K562 (cell line): Measurements from ENCODE around the gene HOXB3. TPM values are rescaled to one million over a fixed set of nuclear protein-coding genes. Genes with fewer than 3 reads are reported as not detected.

Source experiments
- CXXC5 ChIP-seq: fragments of 250-450 bp; sonication (Bioruptor Pico); IDR thresholded peaks from 2 replicates; pipeline ENCODE4 v1.8.0; 2022; ENCODE audit warnings: inconsistent platforms, mild to moderate bottlenecking, moderate library complexity
- DLX4 ChIP-seq: fragments of 250-450 bp; sonication (Bioruptor Pico); IDR thresholded peaks from 2 replicates; pipeline ENCODE4 v1.6.1; 2021; ENCODE audit warnings: mild to moderate bottlenecking
- HEY1 ChIP-seq: fragments of 250-450 bp; sonication (Bioruptor Pico); IDR thresholded peaks from 2 replicates; pipeline ENCODE4 v1.5.0; 2020; ENCODE audit warnings: mild to moderate bottlenecking, moderate library complexity, borderline replicate concordance
- MLLT1 ChIP-seq, 2 experiments: fragments of 450-650 bp; IDR thresholded peaks; 2 replicates each; pipeline ENCODE4 v1.6.1; 2016
- NFYB ChIP-seq: IDR thresholded peaks from 2 replicates; pipeline ENCODE4 v1.6.1; 2011; ENCODE audit warnings: mild to moderate bottlenecking, moderate library complexity; ENCODE audit not compliant: insufficient read length; ENCODE audit errors: extremely low read depth
- PYGO2 ChIP-seq: fragments of 450-650 bp; IDR thresholded peaks from 2 replicates; pipeline ENCODE4 v1.6.1; 2016; ENCODE audit warnings: mild to moderate bottlenecking, missing genetic modification characterization, moderate library complexity, missing compliant biosample characterization
- RBBP5 ChIP-seq: fragments of 200-600 bp; sonication (generic); IDR thresholded peaks from 2 replicates; pipeline ENCODE4 v1.6.1; 2012; ENCODE audit warnings: borderline replicate concordance, mild to moderate bottlenecking, low read length, control low read depth, inconsistent platforms; ENCODE audit not compliant: insufficient read depth, poor library complexity, severe bottlenecking
- SMAD3 ChIP-seq: fragments of 450-650 bp; formaldehyde crosslinking; conservative IDR thresholded peaks from 2 replicates; pipeline ENCODE4 v1.4.0; 2020; ENCODE audit warnings: mild to moderate bottlenecking
- polyA plus RNA-seq, 8 experiments: library from polyadenylated mRNA; depleted of rRNA in 4 of 8; stranded (reverse) in 5 of 8; unstranded in 3 of 8; fragments of >200 nt; fragmentation: Nextera tagmentation in 2 of 8; fragmentation: Illumina TruSeq in 1 of 8; extraction: Ambion mirVana in 2 of 8; extraction: Trizol in 1 of 8; gene quantifications; 2 replicates each; pipeline versions ENCODE4 v1.2.1 to v1.2.3, GENCODE V29; 2011 to 2014; ENCODE audit warnings: inconsistent platforms in 1 of 8, missing spikeins in 1 of 8
- total RNA-seq, 7 experiments: library from RNA; depleted of rRNA in 6 of 7; stranded (reverse); fragments of >200 nt in 6 of 7; fragmentation: Illumina TruSeq in 2 of 7; extraction: Trizol in 2 of 7; gene quantifications; 2 replicates each; pipeline versions ENCODE4 v1.2.1 to v1.2.3, GENCODE V29; 2011 to 2021; ENCODE audit warnings: low replicate concordance in 1 of 7
- TF ChIP-seq, protein P1 (sequence below), 2 experiments: fragments of 450-650 bp; IDR thresholded peaks; 2 replicates each; pipeline ENCODE4 v1.6.1; 2018; ENCODE audit warnings: mild to moderate bottlenecking in 2 of 2, low read depth in 1 of 2; ENCODE audit not compliant: partially characterized antibody in 2 of 2
- TF ChIP-seq, protein P2 (sequence below): IDR thresholded peaks from 2 replicates; pipeline ENCODE4 v1.6.1; 2012; ENCODE audit warnings: low read depth, low read length, improper control_type of control experiment, borderline replicate concordance
- TF ChIP-seq, protein P3 (sequence below): fragments of 250-450 bp; sonication (Bioruptor Pico); IDR thresholded peaks from 2 replicates; pipeline ENCODE4 v1.9.0; 2021; ENCODE audit warnings: mild to moderate bottlenecking
- TF ChIP-seq, protein P4 (sequence below): fragments of 200-800 bp; sonication (Bioruptor generic); IDR thresholded peaks from 2 replicates; pipeline ENCODE4 v1.6.1; 2017; ENCODE audit warnings: missing genetic modification characterization, missing compliant biosample characterization
- TF ChIP-seq, protein P5 (sequence below), 3 experiments: fragments of 200-800 bp in 1 of 3; sonication (Bioruptor generic) in 1 of 3; sonication (generic) in 1 of 3; formaldehyde crosslinking in 1 of 3; IDR thresholded peaks; 2 replicates each; pipeline versions ENCODE4 v1.6.1 to v1.8.0; 2016 to 2022; ENCODE audit warnings: mild to moderate bottlenecking in 2 of 3, missing compliant biosample characterization in 2 of 3, missing genetic modification characterization in 2 of 3, missing genetic modification reagents in 1 of 3

HOXB3 gene
- total and polyA plus RNA-seq, 9 of the 15 experiments (the other 6 are each of a cell fraction or from before 2014, with no cell fraction given): 2.4 to 41.3 (median 20.2) TPM

- TF ChIP-seq HEY1 (CRISPR knock-in tag) (0 out of 2 replicates have a peak, but pooled peaks have one; percentile 38), DLX4 (CRISPR knock-in tag) (no peak), PYGO2 (tag) (no peak), RBBP5 (no peak), CXXC5 (CRISPR knock-in tag) (0 out of 2 replicates have a peak, but pooled peaks have one; percentile 7), NFYB (peak; percentile 30), SMAD3 (CRISPR knock-in tag) (no peak), MLLT1 (IDR thresholded peaks at IDR 0.05) (peak in 1 of 2 experiments; percentile 18; a peak in 1 of 4 replicates)
- TF ChIP-seq, protein P1, sequence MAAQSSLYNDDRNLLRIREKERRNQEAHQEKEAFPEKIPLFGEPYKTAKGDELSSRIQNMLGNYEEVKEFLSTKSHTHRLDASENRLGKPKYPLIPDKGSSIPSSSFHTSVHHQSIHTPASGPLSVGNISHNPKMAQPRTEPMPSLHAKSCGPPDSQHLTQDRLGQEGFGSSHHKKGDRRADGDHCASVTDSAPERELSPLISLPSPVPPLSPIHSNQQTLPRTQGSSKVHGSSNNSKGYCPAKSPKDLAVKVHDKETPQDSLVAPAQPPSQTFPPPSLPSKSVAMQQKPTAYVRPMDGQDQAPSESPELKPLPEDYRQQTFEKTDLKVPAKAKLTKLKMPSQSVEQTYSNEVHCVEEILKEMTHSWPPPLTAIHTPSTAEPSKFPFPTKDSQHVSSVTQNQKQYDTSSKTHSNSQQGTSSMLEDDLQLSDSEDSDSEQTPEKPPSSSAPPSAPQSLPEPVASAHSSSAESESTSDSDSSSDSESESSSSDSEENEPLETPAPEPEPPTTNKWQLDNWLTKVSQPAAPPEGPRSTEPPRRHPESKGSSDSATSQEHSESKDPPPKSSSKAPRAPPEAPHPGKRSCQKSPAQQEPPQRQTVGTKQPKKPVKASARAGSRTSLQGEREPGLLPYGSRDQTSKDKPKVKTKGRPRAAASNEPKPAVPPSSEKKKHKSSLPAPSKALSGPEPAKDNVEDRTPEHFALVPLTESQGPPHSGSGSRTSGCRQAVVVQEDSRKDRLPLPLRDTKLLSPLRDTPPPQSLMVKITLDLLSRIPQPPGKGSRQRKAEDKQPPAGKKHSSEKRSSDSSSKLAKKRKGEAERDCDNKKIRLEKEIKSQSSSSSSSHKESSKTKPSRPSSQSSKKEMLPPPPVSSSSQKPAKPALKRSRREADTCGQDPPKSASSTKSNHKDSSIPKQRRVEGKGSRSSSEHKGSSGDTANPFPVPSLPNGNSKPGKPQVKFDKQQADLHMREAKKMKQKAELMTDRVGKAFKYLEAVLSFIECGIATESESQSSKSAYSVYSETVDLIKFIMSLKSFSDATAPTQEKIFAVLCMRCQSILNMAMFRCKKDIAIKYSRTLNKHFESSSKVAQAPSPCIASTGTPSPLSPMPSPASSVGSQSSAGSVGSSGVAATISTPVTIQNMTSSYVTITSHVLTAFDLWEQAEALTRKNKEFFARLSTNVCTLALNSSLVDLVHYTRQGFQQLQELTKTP (IDR thresholded peaks at IDR 0.05; ENCODE audit: low read depth in 1 of 2, partially characterized antibody in 2 of 2): peak in 1 of 2 experiments; percentile 60
- TF ChIP-seq, protein P2, sequence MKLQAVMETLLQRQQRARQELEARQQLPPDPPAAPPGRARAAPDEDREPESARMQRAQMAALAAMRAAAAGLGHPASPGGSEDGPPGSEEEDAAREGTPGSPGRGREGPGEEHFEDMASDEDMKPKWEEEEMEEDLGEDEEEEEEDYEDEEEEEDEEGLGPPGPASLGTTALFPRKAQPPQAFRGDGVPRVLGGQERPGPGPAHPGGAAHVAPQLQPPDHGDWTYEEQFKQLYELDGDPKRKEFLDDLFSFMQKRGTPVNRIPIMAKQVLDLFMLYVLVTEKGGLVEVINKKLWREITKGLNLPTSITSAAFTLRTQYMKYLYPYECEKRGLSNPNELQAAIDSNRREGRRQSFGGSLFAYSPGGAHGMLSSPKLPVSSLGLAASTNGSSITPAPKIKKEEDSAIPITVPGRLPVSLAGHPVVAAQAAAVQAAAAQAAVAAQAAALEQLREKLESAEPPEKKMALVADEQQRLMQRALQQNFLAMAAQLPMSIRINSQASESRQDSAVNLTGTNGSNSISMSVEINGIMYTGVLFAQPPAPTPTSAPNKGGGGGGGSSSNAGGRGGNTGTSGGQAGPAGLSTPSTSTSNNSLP: peak; percentile 22; the same call in 1 of the 2 replicates
- TF ChIP-seq, protein P3, sequence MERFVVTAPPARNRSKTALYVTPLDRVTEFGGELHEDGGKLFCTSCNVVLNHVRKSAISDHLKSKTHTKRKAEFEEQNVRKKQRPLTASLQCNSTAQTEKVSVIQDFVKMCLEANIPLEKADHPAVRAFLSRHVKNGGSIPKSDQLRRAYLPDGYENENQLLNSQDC (CRISPR knock-in tag): no peak
- TF ChIP-seq, protein P4, sequence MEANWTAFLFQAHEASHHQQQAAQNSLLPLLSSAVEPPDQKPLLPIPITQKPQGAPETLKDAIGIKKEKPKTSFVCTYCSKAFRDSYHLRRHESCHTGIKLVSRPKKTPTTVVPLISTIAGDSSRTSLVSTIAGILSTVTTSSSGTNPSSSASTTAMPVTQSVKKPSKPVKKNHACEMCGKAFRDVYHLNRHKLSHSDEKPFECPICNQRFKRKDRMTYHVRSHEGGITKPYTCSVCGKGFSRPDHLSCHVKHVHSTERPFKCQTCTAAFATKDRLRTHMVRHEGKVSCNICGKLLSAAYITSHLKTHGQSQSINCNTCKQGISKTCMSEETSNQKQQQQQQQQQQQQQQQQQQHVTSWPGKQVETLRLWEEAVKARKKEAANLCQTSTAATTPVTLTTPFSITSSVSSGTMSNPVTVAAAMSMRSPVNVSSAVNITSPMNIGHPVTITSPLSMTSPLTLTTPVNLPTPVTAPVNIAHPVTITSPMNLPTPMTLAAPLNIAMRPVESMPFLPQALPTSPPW (CRISPR knock-in tag): peak; percentile 33
- TF ChIP-seq, protein P5, sequence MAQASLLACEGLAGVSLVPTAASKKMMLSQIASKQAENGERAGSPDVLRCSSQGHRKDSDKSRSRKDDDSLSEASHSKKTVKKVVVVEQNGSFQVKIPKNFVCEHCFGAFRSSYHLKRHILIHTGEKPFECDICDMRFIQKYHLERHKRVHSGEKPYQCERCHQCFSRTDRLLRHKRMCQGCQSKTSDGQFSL (CRISPR knock-in tag; IDR thresholded peaks at IDR 0.05): 0 out of 2 replicates have a peak, but pooled peaks have one; percentile 9
- TF ChIP-seq, protein P5 (tag; IDR thresholded peaks at IDR 0.05): no peak; a peak in 2 of 4 replicates
Observed at GRCh38 chr17:48604770-48605329, 14.8 kb upstream of the HOXB3 start, which contains the start of gene HOXB6 (continued).
